Stomach (tissue), 9 donors: ENCODE data around the gene ADGRD2. TPM values are rescaled to one million over a fixed set of nuclear protein-coding genes. Genes with fewer than 3 reads are reported as not detected.

Experiments used
- DNase-seq, 2 donors: peaks; one replicate each; pipeline versions ENCODE4 v3.0.0 to v3.0.0-alpha.2; 2013 to 2019
- H3K27ac ChIP-seq, 5 donors: fragments of 200-600 bp in 4 of 5; sonication (generic) in 4 of 5; one replicate each; pipeline ENCODE4 v1.5.1; 2013 to 2019; ENCODE audit warnings: mild to moderate bottlenecking in 1 of 5, moderate library complexity in 1 of 5
- H3K27me3 ChIP-seq, 3 donors: fragments of 200-600 bp; sonication (generic); one replicate each; pipeline ENCODE4 v1.5.1; 2017 to 2019; ENCODE audit warnings: mixed run types in 1 of 3
- H3K36me3 ChIP-seq, 4 donors: fragments of 200-600 bp; sonication (generic); 1 replicate in 3 of 4; 2 replicates in 1 of 4; pipeline ENCODE4 v1.5.1; 2016 to 2019
- H3K4me1 ChIP-seq, 4 donors: fragments of 200-600 bp; sonication (generic); one replicate each; pipeline ENCODE4 v1.5.1; 2016 to 2019
- H3K4me3 ChIP-seq, 4 donors: fragments of 200-600 bp; sonication (generic) in 3 of 4; one replicate each; pipeline ENCODE4 v1.5.1; 2016 to 2019; ENCODE audit warnings: mild to moderate bottlenecking in 1 of 4
- H3K9me3 ChIP-seq, 4 donors: fragments of 200-600 bp; sonication (generic); one replicate each; pipeline ENCODE4 v1.5.1; 2016 to 2019
- EP300 ChIP-seq: sonication (generic); formaldehyde crosslinking; IDR thresholded peaks from one replicate; pipeline ENCODE4 v1.6.1; 2017; ENCODE audit warnings: antibody characterized with exemption
- POLR2A ChIP-seq, 4 donors: fragments of 450-650 bp; IDR thresholded peaks; one replicate each; pipeline ENCODE4 v1.6.1; 2016; ENCODE audit warnings: antibody characterized with exemption in 4 of 4, control low read depth in 2 of 4, mild to moderate bottlenecking in 1 of 4, moderate library complexity in 1 of 4
- POLR2AphosphoS5 ChIP-seq, 3 donors: sonication (generic); formaldehyde crosslinking; IDR thresholded peaks; one replicate each; pipeline ENCODE4 v1.6.1; 2016; ENCODE audit warnings: antibody characterized with exemption in 3 of 3
- WGBS, 5 donors: extraction: QIAGEN DNeasy Blood & Tissue Kit in 3 of 5; methylation state at CpG; one replicate each; pipeline versions ENCODE4 v1.1.5 to v1.1.7; 2013 to 2018; 5-methylcytosine and 5-hydroxymethylcytosine counted together
- intact Hi-C: fragments of 100-400 bp; cut with DNase I; formaldehyde crosslinking; loops from one replicate; pipeline ENCODE4 v1.15.1; 2023; ENCODE audit warnings: low total_unique reads
- polyA plus RNA-seq, 3 donors: library from polyadenylated mRNA; stranded (reverse); fragments of 200-250 nt; gene quantifications; one replicate each; pipeline ENCODE4 v1.2.3, GENCODE V29; 2013
- total RNA-seq, 5 donors: library from RNA; depleted of rRNA; stranded (reverse); fragments of >200 nt; gene quantifications; one replicate each; pipeline versions ENCODE4 v1.1.0 to v1.2.3, GENCODE V29; 2014 to 2016
- TF ChIP-seq, protein P1 (sequence below), 7 experiments: fragments of 450-650 bp in 4 of 7; fragments of 200-600 bp in 3 of 7; sonication (generic) in 3 of 7; IDR thresholded peaks; one replicate each; pipeline ENCODE4 v1.5.1; 2016 to 2019; ENCODE audit warnings: antibody characterized with exemption in 7 of 7, control low read depth in 2 of 7, mild to moderate bottlenecking in 1 of 7
- donor health status: healthy with polysubstance abuse.
- donor health status: Bipolar disorder and iron deficiency.
- donor health status: healthy.

ADGRD2 gene
- total and polyA plus RNA-seq, 8 donors: not detected

DNA sequence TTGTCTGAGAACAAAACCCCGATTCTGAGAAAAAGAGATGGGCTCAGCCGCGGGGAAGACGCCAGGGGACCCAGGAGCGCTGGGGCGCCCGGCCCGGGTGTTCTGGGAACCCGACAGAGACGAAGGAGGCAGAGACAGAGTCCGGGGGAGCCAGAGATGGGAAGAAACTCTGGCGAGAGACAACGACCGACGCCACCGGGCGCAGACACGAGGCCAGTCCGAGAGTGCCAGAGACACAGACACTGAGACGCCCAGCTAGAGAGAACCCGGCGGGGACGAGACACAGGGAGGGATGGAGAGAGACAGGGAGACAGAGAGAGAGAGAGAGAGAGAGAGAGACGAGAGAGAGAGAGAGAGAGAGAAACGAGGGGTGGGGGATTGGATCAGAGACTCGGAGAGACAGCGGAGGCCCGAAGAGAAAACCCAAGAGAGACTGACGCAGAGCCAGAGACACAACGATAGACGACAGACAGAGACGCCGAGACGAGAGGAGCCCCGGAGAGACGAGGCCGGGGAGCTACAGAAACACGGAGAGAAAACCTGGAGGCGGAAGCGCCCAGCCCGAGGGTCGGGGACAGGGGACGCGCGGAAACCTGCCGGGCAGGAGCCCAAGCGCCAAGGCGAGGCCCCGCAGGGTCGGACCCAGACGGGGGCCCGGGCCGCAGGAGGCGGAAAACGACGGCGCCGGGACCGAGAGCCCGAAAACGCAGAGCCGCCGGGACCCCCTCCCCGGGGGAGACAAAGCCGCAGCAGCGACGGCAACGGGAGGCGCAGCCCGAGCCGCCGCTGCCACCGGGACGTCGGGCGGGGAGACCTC is 53.7 kb downstream of the ADGRD2 start:
- 2 to 6% (median 6%) methylated on average over 50 to 76 of the region's 76 CpGs for WGBS, 5 donors
- DNase-seq: no peak
- H3K4me3 ChIP-seq: peak overlapping the region in 3 of 4 donors; percentile 27 to 43 (median 35)
- no peak overlapping the region for H3K27ac ChIP-seq
- peaks cover 30 to 87% (median 57%) of the 10 kb centered on the region in 3 donors for H3K27me3 ChIP-seq
- no peaks in the 10 kb centered on the region for H3K36me3 ChIP-seq
- TF ChIP-seq POLR2A (IDR thresholded peaks at IDR 0.05): no peak
- H3K4me1 ChIP-seq: peaks cover 12 to 24% (median 19%) of the 10 kb centered on the region in 4 donors
- intact Hi-C loops: no loop called here
- H3K9me3 ChIP-seq: no peaks in the 10 kb centered on the region

DNA sequence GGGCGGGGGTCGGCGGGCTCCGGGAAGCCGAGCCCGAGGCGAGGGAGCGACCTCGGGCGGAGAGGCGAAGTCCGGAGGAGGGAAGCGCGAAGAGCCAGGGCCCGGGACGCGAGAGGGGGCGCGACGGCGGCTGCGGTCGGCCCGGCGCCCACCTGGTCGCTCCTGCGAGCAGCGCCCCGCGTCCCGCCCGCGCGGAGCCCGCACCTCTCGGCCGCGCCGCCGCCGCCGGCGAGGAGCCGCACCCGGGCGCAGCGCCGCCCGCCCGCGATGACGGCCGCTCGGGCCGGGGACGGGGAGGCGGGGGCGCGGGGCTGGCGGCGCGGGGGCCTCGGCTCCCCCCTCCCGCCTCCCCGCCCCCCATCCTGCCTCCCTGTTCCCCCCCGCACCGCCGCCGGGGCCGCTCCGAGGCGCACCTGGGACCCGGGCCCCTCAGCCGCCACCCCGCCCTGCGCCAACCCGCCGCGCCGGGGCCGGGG is 54.3 kb downstream of the ADGRD2 start:
- Histone ChIP-seq H3K27me3 (peaks cover 30 to 80% (median 56%) of the 10 kb centered on the region in 3 donors), H3K4me3 (peak overlapping the region; percentile 2 to 43 (median 31))

DNA sequence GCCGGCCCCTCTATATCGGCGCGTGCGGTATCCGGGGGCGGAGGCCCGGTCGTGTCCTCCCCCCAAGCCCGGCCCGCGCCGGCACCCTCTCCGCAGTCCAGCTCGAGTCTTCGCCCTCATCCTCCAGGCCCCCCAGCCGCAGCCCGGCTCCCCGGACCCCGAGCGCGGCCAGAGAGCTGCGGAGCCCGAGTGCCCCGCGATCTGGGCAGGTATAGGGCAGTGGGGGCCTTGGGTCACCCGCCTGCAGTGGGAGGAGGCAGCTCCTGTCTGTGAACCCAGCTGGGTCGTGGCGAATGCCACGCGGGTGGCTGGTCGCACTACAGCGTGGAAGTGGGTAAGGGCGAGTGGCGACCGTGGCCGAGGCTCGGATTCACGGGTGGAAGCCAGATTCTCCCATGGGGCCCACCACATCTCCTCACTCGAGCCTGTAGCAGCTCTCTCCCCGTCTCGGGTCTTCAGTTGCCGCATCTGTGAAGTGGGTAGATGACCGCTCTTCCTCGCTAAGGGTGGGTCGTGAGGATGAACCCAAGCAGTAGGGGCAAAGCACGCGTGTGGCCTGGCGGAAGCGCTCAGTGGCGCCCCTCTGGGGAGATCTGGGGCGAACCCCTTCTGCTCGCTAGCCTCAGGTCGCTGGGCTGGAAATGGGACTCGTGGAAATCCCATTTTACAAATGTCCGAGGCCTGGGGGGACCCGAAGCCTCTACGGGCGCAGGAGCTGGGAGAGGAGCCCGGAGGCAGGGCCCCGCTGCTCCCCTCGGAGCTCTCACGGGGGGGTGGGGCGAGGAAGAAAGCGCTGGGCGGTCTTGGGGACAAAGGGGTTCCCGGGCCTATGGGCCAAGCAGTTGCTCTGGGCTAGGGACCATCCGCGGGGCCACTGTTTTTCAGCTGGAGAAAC is 55.0 kb downstream of the ADGRD2 start:
- Histone ChIP-seq H3K27ac (no peak overlapping the region), H3K4me1 (peaks cover 12 to 24% (median 19%) of the 10 kb centered on the region in 4 donors), H3K27me3 (peaks cover 30 to 73% (median 56%) of the 10 kb centered on the region in 3 donors), H3K4me3 (peak overlapping the region; percentile 2 to 35 (median 22)), H3K36me3 (no peaks in the 10 kb centered on the region), H3K9me3 (no peaks in the 10 kb centered on the region)
- TF ChIP-seq POLR2A (IDR thresholded peaks at IDR 0.05) (no peak), EP300 (no peak), POLR2AphosphoS5 (IDR thresholded peaks at IDR 0.05) (no peak)
- TF ChIP-seq, protein P1, sequence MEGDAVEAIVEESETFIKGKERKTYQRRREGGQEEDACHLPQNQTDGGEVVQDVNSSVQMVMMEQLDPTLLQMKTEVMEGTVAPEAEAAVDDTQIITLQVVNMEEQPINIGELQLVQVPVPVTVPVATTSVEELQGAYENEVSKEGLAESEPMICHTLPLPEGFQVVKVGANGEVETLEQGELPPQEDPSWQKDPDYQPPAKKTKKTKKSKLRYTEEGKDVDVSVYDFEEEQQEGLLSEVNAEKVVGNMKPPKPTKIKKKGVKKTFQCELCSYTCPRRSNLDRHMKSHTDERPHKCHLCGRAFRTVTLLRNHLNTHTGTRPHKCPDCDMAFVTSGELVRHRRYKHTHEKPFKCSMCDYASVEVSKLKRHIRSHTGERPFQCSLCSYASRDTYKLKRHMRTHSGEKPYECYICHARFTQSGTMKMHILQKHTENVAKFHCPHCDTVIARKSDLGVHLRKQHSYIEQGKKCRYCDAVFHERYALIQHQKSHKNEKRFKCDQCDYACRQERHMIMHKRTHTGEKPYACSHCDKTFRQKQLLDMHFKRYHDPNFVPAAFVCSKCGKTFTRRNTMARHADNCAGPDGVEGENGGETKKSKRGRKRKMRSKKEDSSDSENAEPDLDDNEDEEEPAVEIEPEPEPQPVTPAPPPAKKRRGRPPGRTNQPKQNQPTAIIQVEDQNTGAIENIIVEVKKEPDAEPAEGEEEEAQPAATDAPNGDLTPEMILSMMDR (IDR thresholded peaks at IDR 0.05): no peak
- 32 to 60% (median 38%) methylated on average over 24 to 69 of the region's 69 CpGs for WGBS, 5 donors
- intact Hi-C loops: no loop called here
- DNase-seq: no peak

More for the DNA sequence above, 54.3 kb downstream of the ADGRD2 start:
- H3K27ac ChIP-seq: no peak overlapping the region
- H3K36me3 ChIP-seq: no peaks in the 10 kb centered on the region
- whole genome bisulfite sequencing, 5 donors: 0 to 1% (median 1%) methylated on average over 8 to 77 of the region's 81 CpGs; no CpG with 5 or more reads in 1 of the 5 donors
- intact Hi-C loops: no loop called here
- no peak for TF ChIP-seq POLR2AphosphoS5 (IDR thresholded peaks at IDR 0.05)
- no peak for TF ChIP-seq EP300
- no peak for TF ChIP-seq POLR2A (IDR thresholded peaks at IDR 0.05)
- TF ChIP-seq, protein P1 (IDR thresholded peaks at IDR 0.05): no peak
- DNase-seq: peak in 1 of 2 donors; percentile 35
- peaks cover 12 to 24% (median 19%) of the 10 kb centered on the region in 4 donors for H3K4me1 ChIP-seq
- no peaks in the 10 kb centered on the region for H3K9me3 ChIP-seq

DNA sequence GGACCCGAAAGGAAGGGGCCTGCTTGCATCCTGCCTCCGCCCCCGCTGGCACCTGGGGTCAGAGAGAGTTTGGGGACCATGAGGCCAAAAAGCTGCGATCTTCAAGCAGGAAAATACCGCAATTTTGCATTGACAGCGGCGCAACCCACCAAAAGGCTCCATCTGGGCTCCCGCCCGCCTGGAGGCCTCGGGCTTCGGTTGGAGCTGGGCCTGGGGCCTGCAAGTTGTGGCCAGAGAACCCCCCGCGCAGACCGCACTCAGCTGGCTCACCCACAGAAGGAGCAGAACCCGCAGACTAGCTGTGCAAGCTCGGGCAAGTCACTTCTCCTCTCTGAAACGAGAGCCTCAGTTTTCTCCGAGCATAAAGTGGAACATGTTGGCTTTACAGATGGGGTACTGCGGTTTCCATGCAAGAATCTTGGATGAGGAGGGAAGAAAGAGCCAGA is 55.7 kb downstream of the ADGRD2 start:
- H3K36me3 ChIP-seq: no peaks in the 10 kb centered on the region
- no peaks in the 10 kb centered on the region for H3K9me3 ChIP-seq
- peaks cover 30 to 71% (median 52%) of the 10 kb centered on the region in 3 donors for H3K27me3 ChIP-seq
- no peak overlapping the region for H3K4me3 ChIP-seq
- intact Hi-C loops: no loop called here
- TF ChIP-seq POLR2AphosphoS5 (IDR thresholded peaks at IDR 0.05): no peak
- no peak for TF ChIP-seq POLR2A (IDR thresholded peaks at IDR 0.05)
- TF ChIP-seq EP300: no peak
- TF ChIP-seq, protein P1 (IDR thresholded peaks at IDR 0.05): no peak
- peaks cover 12 to 24% (median 19%) of the 10 kb centered on the region in 4 donors for H3K4me1 ChIP-seq
- WGBS, 5 donors: 79 to 89% (median 86%) methylated on average over 19 of the region's 19 CpGs
- DNase-seq: no peak
- no peak overlapping the region for H3K27ac ChIP-seq
